Coronary artery (tissue), 2 donors: ENCODE data around the gene UGT1A7.
"Not testable (repeated sequence)": the region's sequence is repeated elsewhere in the genome, so short reads cannot be mapped to it uniquely, and the experiment has no call there.

Source experiments
- DNase-seq: peaks from one replicate; pipeline ENCODE4 v3.0.0-alpha.2; 2017; ENCODE audit warnings: low spot score
- H3K27ac ChIP-seq, 2 donors: fragments of 200-600 bp; sonication (generic); one replicate each; pipeline ENCODE4 v1.5.1; 2016 to 2019
- H3K4me3 ChIP-seq: fragments of 200-600 bp; sonication (generic); 2 replicates; pipeline ENCODE4 v1.5.1; 2016; ENCODE audit warnings: mild to moderate bottlenecking, moderate library complexity
- CTCF ChIP-seq: fragments of 200-600 bp; sonication (generic); IDR thresholded peaks from one replicate; pipeline ENCODE4 v1.5.1; 2019; ENCODE audit warnings: antibody characterized with exemption

UGT1A7 gene

GRCh38 chr2:233654501-233654900 lies 27.2 kb upstream of the UGT1A7 start:
- no peak overlapping the region for H3K4me3 ChIP-seq
- DNase-seq = no peak
- TF ChIP-seq CTCF = no peak

DNA sequence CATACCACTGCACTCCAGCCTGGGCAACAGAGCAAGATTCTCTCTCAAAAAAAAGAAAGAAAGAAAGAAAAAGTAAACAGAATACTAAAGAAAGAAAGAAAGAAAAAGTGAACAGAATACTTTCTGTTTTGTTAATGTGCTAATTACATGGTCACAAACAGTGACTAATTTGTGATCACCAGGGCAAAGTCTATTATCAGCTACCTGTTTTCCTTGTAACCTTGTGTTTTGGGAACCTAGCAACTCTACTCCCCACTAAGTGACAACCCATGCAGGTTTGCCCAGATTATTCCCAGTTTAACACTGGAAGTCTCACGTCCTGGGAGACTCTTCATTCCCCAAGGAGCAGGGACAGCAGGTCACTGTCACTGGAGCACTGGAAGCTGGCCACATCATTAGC lies 26.7 kb upstream of the UGT1A7 start:
- TF ChIP-seq CTCF = no peak
- DNase-seq = no peak
- Histone ChIP-seq H3K4me3 (no peak overlapping the region), H3K27ac (no peak overlapping the region)

More at GRCh38 chr2:233654501-233654900, 27.2 kb upstream of the UGT1A7 start:
- H3K27ac ChIP-seq = no peak overlapping the region

DNA sequence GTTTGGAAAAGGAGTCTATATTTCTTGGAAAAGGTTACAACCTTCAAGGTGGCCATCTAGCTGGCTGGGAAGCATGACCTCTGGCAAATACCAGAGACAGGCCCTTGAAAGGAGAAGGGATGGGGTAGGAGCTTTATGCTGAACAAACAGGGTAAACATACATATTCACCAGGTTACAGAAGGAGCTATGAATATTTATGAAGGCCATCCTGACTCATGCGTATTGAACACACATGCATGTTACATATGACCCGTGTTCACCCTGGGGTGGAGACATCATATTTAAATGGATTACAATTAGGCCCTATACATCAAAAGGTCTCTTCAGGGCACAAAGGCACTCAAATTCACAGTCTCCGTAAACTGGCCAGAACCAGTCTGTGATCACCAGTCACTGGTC lies 25.8 kb upstream of the UGT1A7 start:
- DNase-seq, H3K27ac ChIP-seq, H3K4me3 ChIP-seq: not testable (repeated sequence)

GRCh38 chr2:233656443-233656842 lies 25.3 kb upstream of the UGT1A7 start:
- no peak for DNase-seq
- TF ChIP-seq CTCF = no peak
- no peak overlapping the region for H3K27ac ChIP-seq
- no peak overlapping the region for H3K4me3 ChIP-seq

- no peak overlapping the region for H3K4me3 ChIP-seq
- DNase-seq = no peak
- no peak for TF ChIP-seq CTCF
- no peak overlapping the region for H3K27ac ChIP-seq
These were observed 23.1 kb upstream of the UGT1A7 start for GRCh38 chr2:233658610-233659009.

GRCh38 chr2:233663911-233664310 lies 17.8 kb upstream of the UGT1A7 start:
- no peak for DNase-seq
- H3K27ac ChIP-seq = no peak overlapping the region
- H3K4me3 ChIP-seq = no peak overlapping the region
- TF ChIP-seq CTCF = no peak

DNA sequence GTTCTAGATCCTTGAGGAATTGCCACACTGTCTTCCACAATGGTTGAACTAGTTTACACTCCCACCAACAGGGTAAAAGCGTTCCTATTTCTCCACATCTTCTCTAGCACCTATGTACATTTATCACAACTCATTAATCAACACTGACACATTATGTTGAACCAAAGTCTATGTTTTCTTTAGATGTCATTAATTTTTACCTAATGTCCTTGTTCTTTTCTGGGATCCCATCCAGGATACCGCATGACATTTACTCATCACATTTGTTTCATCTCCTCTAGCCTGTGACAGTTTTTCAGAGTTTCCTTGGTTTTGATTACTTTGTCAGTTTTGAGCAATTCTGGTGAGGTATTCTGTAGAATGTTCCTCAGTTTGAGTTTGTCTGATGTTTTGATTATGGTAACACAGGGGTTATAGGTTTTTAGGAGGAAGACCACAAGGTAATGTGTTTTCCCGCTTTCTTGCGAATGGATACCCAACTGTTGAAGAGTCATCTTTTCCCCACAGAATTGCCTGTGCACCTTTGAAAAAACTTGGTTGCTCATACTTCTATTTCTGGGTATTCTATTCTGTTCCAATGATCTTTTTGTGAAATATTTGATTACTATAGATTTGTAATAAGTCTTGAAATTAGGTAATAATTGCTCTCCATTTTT lies 13.0 kb upstream of the UGT1A7 start:
- DNase-seq = no peak
- Histone ChIP-seq H3K4me3 (no peak overlapping the region), H3K27ac (no peak overlapping the region)
- no peak for TF ChIP-seq CTCF
